Type B pancreatic cell (in vitro differentiated cells): ENCODE data around the gene NEURL1B. TPM values are rescaled to one million over a fixed set of nuclear protein-coding genes. Genes with fewer than 3 reads are reported as not detected.

Source experiments
- DNase-seq: peaks from one replicate; pipeline ENCODE4 v3.0.0; 2021; ENCODE audit warnings: mixed read lengths; ENCODE audit not compliant: unreplicated experiment; ENCODE audit errors: extremely low spot score
- H3K27ac Mint-ChIP-seq: 2 replicates; pipeline ENCODE4 v1.8.0; 2021; ENCODE audit warnings: mild to moderate bottlenecking, mixed read lengths
- H3K27me3 Mint-ChIP-seq: 2 replicates; pipeline ENCODE4 v1.8.0; 2021; ENCODE audit warnings: mixed read lengths
- H3K36me3 Mint-ChIP-seq: 2 replicates; pipeline ENCODE4 v1.8.0; 2021; ENCODE audit warnings: mixed read lengths
- H3K4me1 Mint-ChIP-seq: one replicate; pipeline ENCODE4 v1.8.0; 2021; ENCODE audit warnings: mixed read lengths; ENCODE audit not compliant: unreplicated experiment
- H3K4me3 Mint-ChIP-seq: 2 replicates; pipeline ENCODE4 v1.8.0; 2021; ENCODE audit warnings: mild to moderate bottlenecking, mixed read lengths
- H3K9me3 Mint-ChIP-seq: 2 replicates; pipeline ENCODE4 v1.8.0; 2021; ENCODE audit warnings: mixed read lengths
- total RNA-seq: library from RNA; stranded (reverse); gene quantifications from 2 replicates; pipeline ENCODE4 v1.2.1, GENCODE V29; 2021; ENCODE audit warnings: low replicate concordance
- TF ChIP-seq, protein P1 (sequence below): fragments of 200-600 bp; sonication (generic); conservative IDR thresholded peaks from 2 replicates; pipeline ENCODE4 v1.5.0; 2021; ENCODE audit warnings: antibody characterized with exemption, mild to moderate bottlenecking

Gene NEURL1B
- total RNA-seq, 1 donor from 2014 or later: 7.6 TPM

- peaks cover 17% of the 10 kb centered on the region for H3K36me3 Mint-ChIP-seq
- H3K4me1 Mint-ChIP-seq: peaks cover 13% of the 10 kb centered on the region
- TF ChIP-seq, protein P1, sequence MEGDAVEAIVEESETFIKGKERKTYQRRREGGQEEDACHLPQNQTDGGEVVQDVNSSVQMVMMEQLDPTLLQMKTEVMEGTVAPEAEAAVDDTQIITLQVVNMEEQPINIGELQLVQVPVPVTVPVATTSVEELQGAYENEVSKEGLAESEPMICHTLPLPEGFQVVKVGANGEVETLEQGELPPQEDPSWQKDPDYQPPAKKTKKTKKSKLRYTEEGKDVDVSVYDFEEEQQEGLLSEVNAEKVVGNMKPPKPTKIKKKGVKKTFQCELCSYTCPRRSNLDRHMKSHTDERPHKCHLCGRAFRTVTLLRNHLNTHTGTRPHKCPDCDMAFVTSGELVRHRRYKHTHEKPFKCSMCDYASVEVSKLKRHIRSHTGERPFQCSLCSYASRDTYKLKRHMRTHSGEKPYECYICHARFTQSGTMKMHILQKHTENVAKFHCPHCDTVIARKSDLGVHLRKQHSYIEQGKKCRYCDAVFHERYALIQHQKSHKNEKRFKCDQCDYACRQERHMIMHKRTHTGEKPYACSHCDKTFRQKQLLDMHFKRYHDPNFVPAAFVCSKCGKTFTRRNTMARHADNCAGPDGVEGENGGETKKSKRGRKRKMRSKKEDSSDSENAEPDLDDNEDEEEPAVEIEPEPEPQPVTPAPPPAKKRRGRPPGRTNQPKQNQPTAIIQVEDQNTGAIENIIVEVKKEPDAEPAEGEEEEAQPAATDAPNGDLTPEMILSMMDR: no peak
- peak overlapping the region; percentile 73 for H3K27ac Mint-ChIP-seq
- no peak overlapping the region for H3K4me3 Mint-ChIP-seq
- H3K27me3 Mint-ChIP-seq: peaks cover 31% of the 10 kb centered on the region
- no peak for DNase-seq
- H3K9me3 Mint-ChIP-seq: peaks cover 10% of the 10 kb centered on the region
These were observed 38.7 kb downstream of the NEURL1B start for GRCh38 chr5:172679628-172680212.

GRCh38 chr5:172680921-172681320 lies 39.9 kb downstream of the NEURL1B start:
- Mint-ChIP-seq H3K9me3 (peaks cover 10% of the 10 kb centered on the region), H3K4me3 (no peak overlapping the region), H3K36me3 (peaks cover 21% of the 10 kb centered on the region), H3K4me1 (peaks cover 13% of the 10 kb centered on the region), H3K27ac (no peak overlapping the region), H3K27me3 (peaks cover 37% of the 10 kb centered on the region)
- TF ChIP-seq, protein P1: no peak
- no peak for DNase-seq

GRCh38 chr5:172681421-172681820 lies 40.4 kb downstream of the NEURL1B start:
- Mint-ChIP-seq H3K27ac (no peak overlapping the region), H3K4me3 (no peak overlapping the region), H3K27me3 (peaks cover 37% of the 10 kb centered on the region), H3K36me3 (peaks cover 21% of the 10 kb centered on the region), H3K4me1 (peaks cover 13% of the 10 kb centered on the region), H3K9me3 (peaks cover 10% of the 10 kb centered on the region)
- TF ChIP-seq, protein P1: no peak
- DNase-seq: no peak

DNA sequence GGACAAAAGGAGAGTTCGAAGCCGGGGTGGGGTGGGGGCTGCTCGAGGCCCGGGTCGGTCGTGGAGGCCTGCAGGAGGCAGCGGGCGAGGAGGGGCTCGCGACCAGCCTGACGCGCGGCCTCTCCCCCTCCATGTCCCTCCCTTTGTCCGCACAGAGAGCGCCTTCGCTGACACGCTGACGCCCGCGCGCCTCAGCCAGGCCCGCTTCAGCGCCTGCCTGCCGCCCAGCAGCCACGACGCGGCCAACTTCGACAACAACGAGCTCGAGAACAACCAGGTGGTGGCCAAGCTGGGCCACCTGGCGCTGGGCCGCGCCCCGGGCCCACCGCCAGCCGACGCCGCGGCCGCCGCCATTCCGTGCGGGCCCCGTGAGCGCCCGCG lies 42.2 kb downstream of the NEURL1B start:
- TF ChIP-seq, protein P1: no peak
- H3K4me1 Mint-ChIP-seq: peaks cover 20% of the 10 kb centered on the region
- DNase-seq: no peak
- H3K27me3 Mint-ChIP-seq: peaks cover 37% of the 10 kb centered on the region
- no peak overlapping the region for H3K27ac Mint-ChIP-seq
- peaks cover 10% of the 10 kb centered on the region for H3K9me3 Mint-ChIP-seq
- H3K4me3 Mint-ChIP-seq: peak overlapping the region; percentile 46
- H3K36me3 Mint-ChIP-seq: peaks cover 21% of the 10 kb centered on the region

- H3K4me1 Mint-ChIP-seq: peaks cover 19% of the 10 kb centered on the region
- TF ChIP-seq, protein P1: no peak
- peaks cover 21% of the 10 kb centered on the region for H3K36me3 Mint-ChIP-seq
- peaks cover 37% of the 10 kb centered on the region for H3K27me3 Mint-ChIP-seq
- no peak for DNase-seq
- peak overlapping the region; percentile 51 for H3K4me3 Mint-ChIP-seq
- peaks cover 10% of the 10 kb centered on the region for H3K9me3 Mint-ChIP-seq
- no peak overlapping the region for H3K27ac Mint-ChIP-seq
These were observed 42.8 kb downstream of the NEURL1B start for GRCh38 chr5:172683645-172684471.
